BJ (cell line): Measurements from ENCODE around the gene SPTSSA. TPM values are rescaled to one million over a fixed set of nuclear protein-coding genes. Genes with fewer than 3 reads are reported as not detected.

Experiments
- CTCF ChIA-PET: fragments of 350-600 bp; formaldehyde crosslinking; extraction: SDS; loops from one replicate; lab custom pipeline; 2021; ENCODE audit warnings: antibody characterized with exemption, inconsistent platforms; lab: Yijun Ruan, JAX
- POLR2A ChIA-PET: fragments of 300-600 bp; sonication (Branson Sonifier 250); formaldehyde crosslinking; extraction: SDS; loops from one replicate; lab custom pipeline; 2021; ENCODE audit warnings: antibody characterized with exemption; lab: Charles Lee
- DNase-seq: peaks from one replicate; pipeline ENCODE4 v3.0.0-alpha.2; 2011; ENCODE audit warnings: low read depth
- H3K27me3 ChIP-seq: 2 replicates; pipeline ENCODE4 v1.6.0; 2011; ENCODE audit warnings: low read length; ENCODE audit not compliant: control insufficient read depth, insufficient read depth
- H3K36me3 ChIP-seq: 2 replicates; pipeline ENCODE4 v1.5.1; 2011; ENCODE audit warnings: low read length; ENCODE audit not compliant: control insufficient read depth, insufficient read depth
- H3K4me3 ChIP-seq: 2 replicates; pipeline ENCODE4 v1.5.1; 2011; ENCODE audit warnings: low read depth, mild to moderate bottlenecking, control low read depth, low read length
- polyA plus RNA-seq: library from polyadenylated mRNA; depleted of rRNA; stranded (reverse); fragments of >200 nt; gene quantifications from 2 replicates; pipeline ENCODE4 v1.2.3, GENCODE V29; 2011
- TF ChIP-seq, protein P1 (sequence below): IDR thresholded peaks from 2 replicates; pipeline ENCODE4 v1.5.1; 2011; ENCODE audit warnings: low read depth, mild to moderate bottlenecking, control low read depth, inconsistent platforms, low read length, moderate library complexity; ENCODE audit not compliant: insufficient read depth

Gene SPTSSA
- polyA plus RNA-seq, 1 experiment = 12.1 TPM

DNA sequence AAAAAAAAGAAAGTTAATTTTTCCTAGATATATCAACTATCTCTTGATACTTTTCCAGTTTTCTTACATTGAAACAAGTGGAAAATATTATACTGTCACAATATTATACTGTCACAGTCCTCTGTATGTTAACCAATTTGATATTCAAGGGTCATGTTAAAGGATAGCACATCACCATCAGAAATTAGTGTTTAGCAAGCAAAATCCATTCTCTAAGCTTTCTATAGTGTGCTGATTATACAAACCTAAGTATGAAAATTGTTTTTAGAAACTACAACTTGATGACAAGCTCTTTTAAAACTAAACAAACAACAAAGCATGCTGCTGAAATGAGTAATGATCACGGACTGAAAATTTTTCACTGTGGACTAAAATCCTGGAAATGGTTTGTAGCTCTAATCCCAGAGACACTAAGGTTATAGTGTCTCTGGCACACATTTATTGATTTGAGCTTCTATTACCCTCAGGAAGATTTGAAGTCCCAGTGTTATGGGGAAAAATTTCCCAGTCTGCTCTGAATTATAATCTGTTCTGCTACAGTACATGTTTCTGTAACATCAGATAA lies 9.7 kb downstream of the SPTSSA start:
- POLR2A ChIA-PET = no interaction called here
- Histone ChIP-seq H3K27me3 (no peaks in the 10 kb centered on the region), H3K4me3 (no peak overlapping the region), H3K36me3 (peaks cover 2% of the 10 kb centered on the region; the same call in 1 of the 2 replicates)
- CTCF ChIA-PET = interaction anchor here (1.6 to 2.0 kb wide), 2 partner anchors 16 to 25 kb away, joined by 3 to 5 read pairs; no protein-coding TSS in a partner anchor
- no peak for DNase-seq
- TF ChIP-seq, protein P1, sequence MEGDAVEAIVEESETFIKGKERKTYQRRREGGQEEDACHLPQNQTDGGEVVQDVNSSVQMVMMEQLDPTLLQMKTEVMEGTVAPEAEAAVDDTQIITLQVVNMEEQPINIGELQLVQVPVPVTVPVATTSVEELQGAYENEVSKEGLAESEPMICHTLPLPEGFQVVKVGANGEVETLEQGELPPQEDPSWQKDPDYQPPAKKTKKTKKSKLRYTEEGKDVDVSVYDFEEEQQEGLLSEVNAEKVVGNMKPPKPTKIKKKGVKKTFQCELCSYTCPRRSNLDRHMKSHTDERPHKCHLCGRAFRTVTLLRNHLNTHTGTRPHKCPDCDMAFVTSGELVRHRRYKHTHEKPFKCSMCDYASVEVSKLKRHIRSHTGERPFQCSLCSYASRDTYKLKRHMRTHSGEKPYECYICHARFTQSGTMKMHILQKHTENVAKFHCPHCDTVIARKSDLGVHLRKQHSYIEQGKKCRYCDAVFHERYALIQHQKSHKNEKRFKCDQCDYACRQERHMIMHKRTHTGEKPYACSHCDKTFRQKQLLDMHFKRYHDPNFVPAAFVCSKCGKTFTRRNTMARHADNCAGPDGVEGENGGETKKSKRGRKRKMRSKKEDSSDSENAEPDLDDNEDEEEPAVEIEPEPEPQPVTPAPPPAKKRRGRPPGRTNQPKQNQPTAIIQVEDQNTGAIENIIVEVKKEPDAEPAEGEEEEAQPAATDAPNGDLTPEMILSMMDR = no peak

DNA sequence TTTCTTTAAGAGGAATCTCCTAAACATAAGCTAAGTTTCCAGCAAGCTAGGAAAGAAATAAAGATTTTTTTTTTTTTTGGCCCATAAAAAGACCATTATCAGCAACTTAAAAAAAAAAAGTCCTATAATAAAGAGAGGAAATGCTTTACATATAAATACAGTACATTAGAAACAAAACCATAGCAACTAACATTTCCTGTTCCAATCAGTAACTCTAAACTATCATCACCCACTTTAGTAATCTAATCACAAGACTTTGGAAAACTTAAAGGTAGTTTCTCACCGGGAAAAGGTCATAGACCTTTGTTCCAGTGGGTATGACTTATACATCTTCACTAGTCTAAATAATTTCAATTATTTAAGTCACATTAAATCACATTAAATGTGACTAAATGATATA lies 11.1 kb downstream of the SPTSSA start:
- ChIA-PET POLR2A (no interaction called here), CTCF (interaction anchor here (2.0 kb wide), 1 partner anchor 15 kb away, joined by 5 read pairs; no protein-coding TSS in a partner anchor)
- peaks cover 2% of the 10 kb centered on the region; the same call in 1 of the 2 replicates for H3K36me3 ChIP-seq
- TF ChIP-seq, protein P1 = no peak
- H3K27me3 ChIP-seq = no peaks in the 10 kb centered on the region
- DNase-seq = no peak
- no peak overlapping the region for H3K4me3 ChIP-seq

DNA sequence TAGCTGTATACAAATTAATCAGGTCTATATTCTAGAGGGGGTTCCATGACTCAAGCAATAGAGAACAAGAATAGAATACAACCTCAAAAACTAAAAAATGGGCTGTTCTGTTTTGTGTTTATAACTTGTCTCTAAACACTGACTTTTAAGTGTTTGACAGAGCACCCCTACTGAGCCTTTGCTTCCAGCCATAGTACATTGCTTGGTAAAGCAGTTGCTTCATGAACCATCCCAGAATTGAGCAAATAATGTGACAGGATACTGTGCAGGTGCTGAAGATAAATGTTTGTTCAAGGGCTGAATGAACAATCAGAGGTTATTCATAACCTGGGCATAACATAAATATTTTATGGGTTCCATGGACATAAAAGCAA lies 11.5 kb downstream of the SPTSSA start:
- POLR2A ChIA-PET = no interaction called here

DNA sequence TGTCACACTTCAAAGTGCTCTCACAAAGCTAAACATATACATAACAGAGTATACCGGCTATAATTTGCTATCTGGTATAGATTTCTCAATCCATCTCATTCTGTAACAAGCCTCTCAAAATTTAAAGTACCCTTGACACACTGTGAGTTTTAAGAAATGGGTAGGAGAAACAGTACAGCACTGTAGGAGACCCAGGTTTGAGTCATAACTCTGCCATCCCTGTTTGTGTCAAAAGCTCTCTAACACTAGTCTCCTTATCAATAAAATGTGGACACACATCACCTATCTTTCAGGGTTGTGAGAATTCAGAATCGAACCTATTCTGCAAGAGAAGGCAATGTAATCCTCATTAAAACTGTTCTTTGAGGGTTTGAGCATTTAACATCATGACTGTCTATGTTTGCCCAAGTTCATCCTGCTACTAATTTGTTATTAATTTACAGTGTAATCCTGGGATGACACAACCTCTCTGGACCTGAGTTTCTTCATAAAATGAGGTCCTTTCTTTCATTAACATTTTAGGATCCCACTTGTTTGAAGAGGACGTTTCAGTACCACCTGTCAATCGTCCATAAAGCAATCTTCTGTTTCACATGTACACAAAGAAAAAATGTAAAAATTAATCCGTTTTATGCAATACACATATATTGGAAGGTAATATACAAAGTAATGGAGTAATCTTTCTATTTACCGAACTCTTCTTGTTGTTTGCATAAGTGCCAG lies 12.1 kb downstream of the SPTSSA start:
- H3K27me3 ChIP-seq = no peaks in the 10 kb centered on the region
- DNase-seq = no peak
- no peak overlapping the region for H3K4me3 ChIP-seq
- CTCF ChIA-PET = no interaction called here
- POLR2A ChIA-PET = no interaction called here
- no peaks in the 10 kb centered on the region; the same call in 1 of the 2 replicates for H3K36me3 ChIP-seq
- TF ChIP-seq, protein P1 = no peak

More for the DNA sequence above, 11.5 kb downstream of the SPTSSA start:
- CTCF ChIA-PET = interaction anchor here (2.0 kb wide), 1 partner anchor 14 kb away, joined by 5 read pairs; no protein-coding TSS in a partner anchor
- Histone ChIP-seq H3K27me3 (no peaks in the 10 kb centered on the region), H3K36me3 (no peaks in the 10 kb centered on the region; the same call in 1 of the 2 replicates), H3K4me3 (no peak overlapping the region)
- TF ChIP-seq, protein P1 = no peak
- no peak for DNase-seq

DNA sequence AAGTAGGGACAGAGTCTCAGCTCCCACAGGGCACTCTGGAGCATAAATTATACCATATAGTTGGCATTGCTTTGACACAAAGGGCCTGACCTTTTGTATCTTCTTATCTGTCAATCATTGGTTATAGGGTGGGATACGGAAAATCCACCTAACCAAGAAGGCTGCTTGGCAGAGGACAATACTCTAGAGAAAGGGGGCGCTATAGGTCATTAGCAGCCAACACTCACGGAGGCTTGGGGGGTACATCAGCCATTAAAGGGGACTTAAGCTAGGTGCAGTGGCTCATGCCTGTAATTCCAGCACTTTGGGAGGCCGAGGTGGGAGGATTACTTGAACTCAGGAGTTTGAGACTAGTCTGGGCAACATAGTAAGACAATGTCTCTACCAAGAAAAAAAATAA lies 22.9 kb downstream of the SPTSSA start:
- H3K36me3 ChIP-seq = 0 out of 2 replicates have a peak, but pooled peaks cover 1% of the 10 kb centered on the region
- H3K27me3 ChIP-seq = no peaks in the 10 kb centered on the region
- ChIA-PET CTCF (interaction anchor here (0.9 kb wide), 1 partner anchor 91 kb away, joined by 3 read pairs; no protein-coding TSS in a partner anchor), POLR2A (no interaction called here)
- H3K4me3 ChIP-seq = no peak overlapping the region
- no peak for DNase-seq
- TF ChIP-seq, protein P1 = no peak
